Uterus (tissue), 4 donors: ENCODE results near the gene DNAJA4. TPM values are rescaled to one million over a fixed set of nuclear protein-coding genes. Genes with fewer than 3 reads are reported as not detected.

Source experiments
- DNase-seq, 2 donors: peaks; one replicate each; pipeline ENCODE4 v3.0.0-alpha.2; 2019 to 2020
- H3K27ac ChIP-seq, 2 donors: fragments of 200-600 bp; sonication (generic); 1 replicate in 1 of 2; 2 replicates in 1 of 2; pipeline ENCODE4 v1.5.1; 2016 to 2018
- H3K27me3 ChIP-seq, 2 donors: fragments of 200-600 bp; sonication (generic); one replicate each; pipeline ENCODE4 v1.5.1; 2018 to 2019; ENCODE audit warnings: control low read depth in 1 of 2
- H3K36me3 ChIP-seq, 2 donors: fragments of 200-600 bp; sonication (generic); one replicate each; pipeline ENCODE4 v1.5.1; 2019; ENCODE audit warnings: control low read depth in 1 of 2
- H3K4me1 ChIP-seq, 2 donors: fragments of 200-600 bp; sonication (generic); one replicate each; pipeline ENCODE4 v1.5.1; 2018 to 2019; ENCODE audit warnings: control low read depth in 1 of 2
- H3K4me3 ChIP-seq, 2 donors: fragments of 200-600 bp; sonication (generic); 1 replicate in 1 of 2; 2 replicates in 1 of 2; pipeline ENCODE4 v1.5.1; 2018 to 2019; ENCODE audit warnings: mild to moderate bottlenecking in 1 of 2
- H3K9me3 ChIP-seq, 2 donors: fragments of 200-600 bp; sonication (generic); one replicate each; pipeline ENCODE4 v1.5.1; 2019; ENCODE audit warnings: control low read depth in 1 of 2
- POLR2A ChIP-seq, 2 donors: fragments of 450-650 bp; IDR thresholded peaks; one replicate each; pipeline ENCODE4 v1.6.1; 2016; ENCODE audit warnings: antibody characterized with exemption in 2 of 2, mild to moderate bottlenecking in 1 of 2, moderate library complexity in 1 of 2
- intact Hi-C: fragments of 100-400 bp; cut with DNase I; formaldehyde crosslinking; loops from one replicate; pipeline ENCODE4 v1.15.1; 2023; ENCODE audit warnings: low total_unique reads
- total RNA-seq, 4 donors: library from RNA; depleted of rRNA in 3 of 4; stranded (reverse); fragments of >200 nt in 3 of 4; gene quantifications; one replicate each; pipeline versions ENCODE4 v1.1.0 to v1.2.4, GENCODE V29; 2014 to 2023
- TF ChIP-seq, protein P1 (sequence below), 4 experiments: fragments of 200-600 bp in 2 of 4; fragments of 450-650 bp in 2 of 4; sonication (generic) in 2 of 4; IDR thresholded peaks; one replicate each; pipeline ENCODE4 v1.5.1; 2016 to 2019; ENCODE audit warnings: antibody characterized with exemption in 4 of 4, mild to moderate bottlenecking in 2 of 4, moderate library complexity in 1 of 4
- donor health status: DM: yes; HTN: yes; CAD: no.

The DNAJA4 gene
- total RNA-seq, 4 donors from 2014 or later: 2.6 to 16.8 (median 14.6) TPM

DNA sequence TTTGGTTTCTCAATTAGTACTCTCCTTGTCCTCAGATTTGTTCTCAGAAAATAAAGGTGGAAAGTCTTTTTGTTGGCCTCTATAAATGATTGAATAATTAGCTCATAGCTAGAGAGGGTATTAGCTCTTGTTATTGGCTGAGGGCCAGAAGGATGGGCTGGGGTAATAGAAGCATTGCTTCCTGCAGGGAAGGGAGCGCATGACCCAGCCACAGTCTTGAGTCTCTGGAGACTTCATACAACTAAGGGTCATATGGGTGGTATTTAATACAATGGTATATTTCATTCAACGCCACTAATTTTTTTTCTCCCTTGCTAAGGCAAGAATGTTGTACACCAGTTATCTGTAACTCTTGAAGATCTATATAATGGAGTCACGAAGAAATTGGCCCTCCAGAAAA, 8.4 kb downstream of the DNAJA4 start:
- TF ChIP-seq POLR2A (IDR thresholded peaks at IDR 0.05): no peak
- TF ChIP-seq, protein P1, sequence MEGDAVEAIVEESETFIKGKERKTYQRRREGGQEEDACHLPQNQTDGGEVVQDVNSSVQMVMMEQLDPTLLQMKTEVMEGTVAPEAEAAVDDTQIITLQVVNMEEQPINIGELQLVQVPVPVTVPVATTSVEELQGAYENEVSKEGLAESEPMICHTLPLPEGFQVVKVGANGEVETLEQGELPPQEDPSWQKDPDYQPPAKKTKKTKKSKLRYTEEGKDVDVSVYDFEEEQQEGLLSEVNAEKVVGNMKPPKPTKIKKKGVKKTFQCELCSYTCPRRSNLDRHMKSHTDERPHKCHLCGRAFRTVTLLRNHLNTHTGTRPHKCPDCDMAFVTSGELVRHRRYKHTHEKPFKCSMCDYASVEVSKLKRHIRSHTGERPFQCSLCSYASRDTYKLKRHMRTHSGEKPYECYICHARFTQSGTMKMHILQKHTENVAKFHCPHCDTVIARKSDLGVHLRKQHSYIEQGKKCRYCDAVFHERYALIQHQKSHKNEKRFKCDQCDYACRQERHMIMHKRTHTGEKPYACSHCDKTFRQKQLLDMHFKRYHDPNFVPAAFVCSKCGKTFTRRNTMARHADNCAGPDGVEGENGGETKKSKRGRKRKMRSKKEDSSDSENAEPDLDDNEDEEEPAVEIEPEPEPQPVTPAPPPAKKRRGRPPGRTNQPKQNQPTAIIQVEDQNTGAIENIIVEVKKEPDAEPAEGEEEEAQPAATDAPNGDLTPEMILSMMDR (IDR thresholded peaks at IDR 0.05): no peak
- Histone ChIP-seq H3K9me3 (no peaks in the 10 kb centered on the region), H3K4me1 (no peaks in the 10 kb centered on the region), H3K4me3 (no peak overlapping the region), H3K27ac (no peak overlapping the region), H3K36me3 (no peaks in the 10 kb centered on the region), H3K27me3 (no peaks in the 10 kb centered on the region)
- intact Hi-C loops: no loop called here
- no peak for DNase-seq

DNA sequence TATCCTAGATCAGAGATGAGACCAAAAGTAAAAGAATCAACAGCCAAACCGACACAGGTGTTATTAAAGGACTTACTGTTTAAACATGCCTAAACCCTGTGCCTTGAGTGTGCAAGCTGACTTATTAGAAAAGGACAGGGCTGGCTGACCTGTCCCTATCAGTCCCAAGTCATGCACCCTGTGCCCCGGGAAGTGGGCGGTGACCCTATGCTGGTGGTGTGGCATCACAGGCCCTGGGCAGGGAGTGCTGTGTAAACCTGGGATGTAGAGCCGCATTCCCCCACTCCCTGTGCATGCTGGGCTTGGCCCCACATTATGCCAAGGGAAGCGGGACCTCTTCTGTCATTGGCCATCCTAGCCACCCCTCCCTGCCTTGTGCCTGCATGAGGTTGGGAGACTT, 10.6 kb downstream of the DNAJA4 start:
- DNase-seq: no peak
- no peak overlapping the region for H3K4me3 ChIP-seq
- intact Hi-C loops: no loop called here
- H3K36me3 ChIP-seq: no peaks in the 10 kb centered on the region
- no peaks in the 10 kb centered on the region for H3K27me3 ChIP-seq
- TF ChIP-seq, protein P1 (IDR thresholded peaks at IDR 0.05): no peak
- no peak for TF ChIP-seq POLR2A (IDR thresholded peaks at IDR 0.05)
- no peaks in the 10 kb centered on the region for H3K9me3 ChIP-seq
- no peaks in the 10 kb centered on the region for H3K4me1 ChIP-seq
- H3K27ac ChIP-seq: no peak overlapping the region

GRCh38 chr15:78276064-78276943, 11.9 kb downstream of the DNAJA4 start:
- no peaks in the 10 kb centered on the region for H3K27me3 ChIP-seq
- DNase-seq: no peak
- no peaks in the 10 kb centered on the region for H3K4me1 ChIP-seq
- intact Hi-C loops: no loop called here
- H3K36me3 ChIP-seq: no peaks in the 10 kb centered on the region
- no peaks in the 10 kb centered on the region for H3K9me3 ChIP-seq
- H3K4me3 ChIP-seq: no peak overlapping the region
- no peak for TF ChIP-seq POLR2A (IDR thresholded peaks at IDR 0.05)
- TF ChIP-seq, protein P1 (IDR thresholded peaks at IDR 0.05): no peak
- H3K27ac ChIP-seq: no peak overlapping the region

DNA sequence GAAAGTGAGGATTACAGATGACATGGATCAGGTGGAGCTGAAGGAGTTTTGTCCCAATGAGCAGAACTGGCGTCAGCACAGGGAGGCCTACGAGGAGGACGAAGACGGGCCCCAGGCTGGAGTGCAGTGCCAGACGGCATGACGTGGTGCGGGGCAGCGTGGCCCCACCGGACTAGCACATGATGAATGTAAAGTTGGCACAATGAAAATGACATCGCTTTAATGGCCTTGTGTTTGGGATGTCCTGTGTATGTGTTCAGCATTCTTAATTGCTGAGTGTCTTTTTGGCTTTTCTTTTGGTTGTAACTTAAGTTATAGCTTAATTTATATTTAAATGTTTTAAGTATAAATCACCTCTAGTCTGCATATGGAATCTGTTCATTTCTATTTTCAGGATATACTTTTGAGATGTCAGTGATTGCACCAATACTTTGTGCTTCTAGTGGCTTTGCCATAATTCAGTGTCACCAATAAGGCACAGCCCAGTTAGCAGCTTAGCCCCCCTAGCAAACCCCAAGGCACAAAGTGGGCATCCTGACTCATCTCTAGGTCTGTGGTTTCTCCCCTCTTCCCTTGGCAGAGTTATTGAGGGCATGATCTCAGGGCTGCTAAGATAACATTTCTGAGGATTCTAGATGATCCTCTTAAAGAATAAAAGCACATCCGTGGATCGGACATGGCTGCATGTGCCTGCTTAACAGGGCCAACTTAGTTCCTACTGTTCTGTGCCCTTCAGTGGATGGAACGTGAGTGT, 16.1 kb downstream of the DNAJA4 start:
- no peaks in the 10 kb centered on the region for H3K27me3 ChIP-seq
- H3K36me3 ChIP-seq: no peaks in the 10 kb centered on the region
- no peak overlapping the region for H3K4me3 ChIP-seq
- H3K4me1 ChIP-seq: no peaks in the 10 kb centered on the region
- DNase-seq: no peak
- intact Hi-C loops: no loop called here
- H3K27ac ChIP-seq: no peak overlapping the region
- no peak for TF ChIP-seq POLR2A (IDR thresholded peaks at IDR 0.05)
- TF ChIP-seq, protein P1 (IDR thresholded peaks at IDR 0.05): no peak
- no peaks in the 10 kb centered on the region for H3K9me3 ChIP-seq

- TF ChIP-seq POLR2A (IDR thresholded peaks at IDR 0.05): no peak
- TF ChIP-seq, protein P1 (IDR thresholded peaks at IDR 0.05): no peak
- intact Hi-C loops: no loop called here
- Histone ChIP-seq H3K9me3 (no peaks in the 10 kb centered on the region), H3K36me3 (no peaks in the 10 kb centered on the region), H3K27me3 (no peaks in the 10 kb centered on the region), H3K4me1 (no peaks in the 10 kb centered on the region), H3K27ac (no peak overlapping the region), H3K4me3 (no peak overlapping the region)
- DNase-seq: no peak
Measured at GRCh38 chr15:78282324-78282723, 18.0 kb downstream of the DNAJA4 start.
